DOHH2 (cell line): ENCODE measurements around the gene CTNNBL1.

ENCODE experiments used
- H3F3A ChIP-seq: fragments of 200-600 bp; sonication (generic), shearing (Covaris generic); 2 replicates; pipeline ENCODE4 v1.6.0; 2016; ENCODE audit warnings: antibody characterized with exemption, mild to moderate bottlenecking; ENCODE audit not compliant: control insufficient read depth, insufficient read depth
- H3K27ac ChIP-seq: fragments of 200-600 bp; sonication (generic); 2 replicates; pipeline ENCODE4 v1.5.1; 2014; ENCODE audit warnings: low read depth, mild to moderate bottlenecking, low read length, moderate library complexity
- H3K27me3 ChIP-seq: fragments of 200-600 bp; sonication (generic); 2 replicates; pipeline ENCODE4 v1.6.1; 2014; ENCODE audit warnings: mild to moderate bottlenecking, low read length, mixed read lengths; ENCODE audit not compliant: control insufficient read depth
- H3K36me3 ChIP-seq: fragments of 200-600 bp; sonication (generic); 2 replicates; pipeline ENCODE4 v1.6.1; 2014; ENCODE audit warnings: mild to moderate bottlenecking, low read length, moderate library complexity, mixed read lengths; ENCODE audit not compliant: control insufficient read depth
- H3K4me1 ChIP-seq: fragments of 200-600 bp; sonication (generic); 2 replicates; pipeline ENCODE4 v1.6.1; 2014; ENCODE audit warnings: mild to moderate bottlenecking, low read length, mixed read lengths; ENCODE audit not compliant: control insufficient read depth
- H3K4me2 ChIP-seq: fragments of 200-600 bp; sonication (generic); 2 replicates; pipeline ENCODE4 v1.6.0; 2014; ENCODE audit warnings: mild to moderate bottlenecking, low read length, moderate library complexity
- H3K4me3 ChIP-seq: fragments of 200-600 bp; sonication (generic); 2 replicates; pipeline ENCODE4 v1.5.1; 2014; ENCODE audit warnings: mild to moderate bottlenecking, low read length, mixed read lengths
- H3K79me2 ChIP-seq: fragments of 200-600 bp; sonication (generic); 2 replicates; pipeline ENCODE4 v1.6.1; 2014; ENCODE audit warnings: mild to moderate bottlenecking, low read length, mixed read lengths; ENCODE audit not compliant: control insufficient read depth
- H3K9me2 ChIP-seq: fragments of 200-600 bp; sonication (generic); replicated peaks from 2 replicates; pipeline ENCODE4 v1.6.1; 2014; ENCODE audit warnings: mild to moderate bottlenecking, low read length, mixed read lengths; ENCODE audit not compliant: control insufficient read depth
- H3K9me3 ChIP-seq: fragments of 200-600 bp; sonication (generic); 2 replicates; pipeline ENCODE4 v1.6.1; 2014; ENCODE audit warnings: antibody characterized with exemption, low read length, mixed read lengths; ENCODE audit not compliant: control insufficient read depth, insufficient read depth
- H4K20me1 ChIP-seq: fragments of 200-600 bp; sonication (generic); 2 replicates; pipeline ENCODE4 v1.6.0; 2014; ENCODE audit warnings: low read depth, mild to moderate bottlenecking, antibody characterized with exemption, low read length, moderate library complexity; ENCODE audit not compliant: control insufficient read depth, insufficient read depth
- EZH2phosphoT487 ChIP-seq: fragments of 200-600 bp; sonication (generic); IDR thresholded peaks from 2 replicates; pipeline ENCODE4 v1.6.1; 2017; ENCODE audit warnings: borderline replicate concordance, mild to moderate bottlenecking, antibody characterized with exemption, low read length, moderate library complexity, mixed read lengths
- TF ChIP-seq, protein P1 (sequence below): fragments of 200-600 bp; sonication (generic); IDR thresholded peaks from one replicate; pipeline ENCODE4 v1.5.1; 2014; ENCODE audit warnings: antibody characterized with exemption, mild to moderate bottlenecking, low read depth, low read length; ENCODE audit not compliant: poor library complexity, severe bottlenecking

Gene CTNNBL1

DNA sequence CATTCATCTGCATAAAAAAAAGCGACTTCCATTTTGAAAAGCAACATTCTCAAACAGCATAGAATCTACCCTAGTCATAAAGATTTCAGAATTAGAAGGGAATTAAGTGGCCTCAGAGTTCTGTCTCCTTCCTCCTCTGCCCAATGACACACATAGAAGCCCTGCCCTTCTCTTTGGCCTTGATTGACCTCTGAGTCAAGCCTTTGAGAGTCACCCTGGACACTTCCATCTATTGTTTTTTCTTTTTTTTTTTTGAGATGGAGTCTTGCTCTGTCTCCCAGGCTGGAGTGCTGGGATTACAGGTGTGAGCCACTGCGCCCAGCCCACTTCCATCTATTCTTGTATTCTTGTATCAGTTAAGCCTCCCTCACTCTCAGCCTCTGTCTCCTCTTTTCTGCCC lies 44.8 kb upstream of the CTNNBL1 start:
- H3F3A ChIP-seq: no peaks in the 10 kb centered on the region
- H3K9me2 ChIP-seq: no peaks in the 10 kb centered on the region
- no peaks in the 10 kb centered on the region for H3K36me3 ChIP-seq
- no peak overlapping the region for H3K4me2 ChIP-seq
- H3K27me3 ChIP-seq: peaks cover 15% of the 10 kb centered on the region
- no peaks in the 10 kb centered on the region for H3K9me3 ChIP-seq
- no peaks in the 10 kb centered on the region for H4K20me1 ChIP-seq
- TF ChIP-seq, protein P1, sequence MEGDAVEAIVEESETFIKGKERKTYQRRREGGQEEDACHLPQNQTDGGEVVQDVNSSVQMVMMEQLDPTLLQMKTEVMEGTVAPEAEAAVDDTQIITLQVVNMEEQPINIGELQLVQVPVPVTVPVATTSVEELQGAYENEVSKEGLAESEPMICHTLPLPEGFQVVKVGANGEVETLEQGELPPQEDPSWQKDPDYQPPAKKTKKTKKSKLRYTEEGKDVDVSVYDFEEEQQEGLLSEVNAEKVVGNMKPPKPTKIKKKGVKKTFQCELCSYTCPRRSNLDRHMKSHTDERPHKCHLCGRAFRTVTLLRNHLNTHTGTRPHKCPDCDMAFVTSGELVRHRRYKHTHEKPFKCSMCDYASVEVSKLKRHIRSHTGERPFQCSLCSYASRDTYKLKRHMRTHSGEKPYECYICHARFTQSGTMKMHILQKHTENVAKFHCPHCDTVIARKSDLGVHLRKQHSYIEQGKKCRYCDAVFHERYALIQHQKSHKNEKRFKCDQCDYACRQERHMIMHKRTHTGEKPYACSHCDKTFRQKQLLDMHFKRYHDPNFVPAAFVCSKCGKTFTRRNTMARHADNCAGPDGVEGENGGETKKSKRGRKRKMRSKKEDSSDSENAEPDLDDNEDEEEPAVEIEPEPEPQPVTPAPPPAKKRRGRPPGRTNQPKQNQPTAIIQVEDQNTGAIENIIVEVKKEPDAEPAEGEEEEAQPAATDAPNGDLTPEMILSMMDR: no peak
- TF ChIP-seq EZH2phosphoT487: no peak
- no peak overlapping the region for H3K4me3 ChIP-seq
- H3K79me2 ChIP-seq: no peaks in the 10 kb centered on the region
- H3K27ac ChIP-seq: no peak overlapping the region
- no peaks in the 10 kb centered on the region for H3K4me1 ChIP-seq

DNA sequence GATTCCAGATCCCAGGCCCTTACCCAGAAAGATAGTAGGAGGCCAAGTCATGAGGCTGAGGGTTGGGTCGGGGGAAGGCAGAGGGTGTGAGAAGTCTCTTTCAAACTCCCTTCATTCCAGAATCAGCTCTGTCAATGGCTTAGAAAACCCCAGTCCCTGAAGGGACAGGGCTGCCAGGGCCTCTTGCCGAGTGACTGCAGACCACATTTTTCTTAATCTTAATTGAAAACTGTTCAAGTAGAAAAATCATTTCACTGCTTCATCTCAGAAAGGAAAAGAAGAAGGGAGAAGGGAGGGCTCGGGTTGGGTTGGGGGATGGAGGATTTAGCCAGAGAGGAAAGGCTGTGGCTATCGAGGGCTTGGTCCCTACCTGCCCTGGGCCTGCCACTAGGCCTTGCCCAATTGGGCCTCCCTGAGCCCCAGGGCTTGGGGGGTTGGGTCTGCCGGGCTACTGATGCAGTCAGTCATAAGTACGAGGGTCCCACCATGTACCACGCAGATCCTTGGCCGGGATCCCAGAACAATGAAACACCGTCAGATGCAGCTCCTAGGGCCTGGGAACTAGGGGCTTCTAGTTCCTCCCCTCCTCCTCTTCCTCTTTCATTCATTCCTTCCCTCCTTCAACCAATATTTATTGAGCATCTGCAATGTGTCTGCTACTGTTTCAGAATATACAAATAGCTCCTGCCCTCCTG lies 44.0 kb upstream of the CTNNBL1 start:
- no peaks in the 10 kb centered on the region for H3K36me3 ChIP-seq
- TF ChIP-seq, protein P1: no peak
- TF ChIP-seq EZH2phosphoT487: no peak

DNA sequence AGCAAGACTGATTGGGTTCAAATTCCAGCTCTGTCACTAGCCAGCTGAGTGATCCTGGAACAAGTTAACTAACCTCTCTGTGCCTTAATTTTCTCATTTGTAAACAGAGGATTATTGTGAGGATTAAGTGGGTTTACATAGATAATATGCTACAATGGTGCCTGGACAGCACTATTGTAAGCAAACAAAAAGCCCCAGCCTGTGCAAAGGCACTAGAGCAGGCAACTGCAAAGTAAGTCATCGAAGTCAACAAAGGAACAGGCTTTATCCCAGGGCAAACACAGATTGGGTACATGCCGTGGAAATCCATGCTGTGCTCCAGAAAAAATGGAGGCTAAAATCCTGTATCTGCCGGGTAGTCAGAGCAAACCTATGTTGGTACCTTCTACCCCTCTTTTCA lies 43.2 kb upstream of the CTNNBL1 start:
- TF ChIP-seq, protein P1: no peak
- no peak for TF ChIP-seq EZH2phosphoT487
- Histone ChIP-seq H3K27ac (no peak overlapping the region), H3K9me3 (no peaks in the 10 kb centered on the region), H3K36me3 (no peaks in the 10 kb centered on the region), H4K20me1 (no peaks in the 10 kb centered on the region), H3K4me2 (no peak overlapping the region), H3K4me1 (no peaks in the 10 kb centered on the region), H3K27me3 (peaks cover 14% of the 10 kb centered on the region), H3F3A (no peaks in the 10 kb centered on the region), H3K79me2 (no peaks in the 10 kb centered on the region), H3K4me3 (no peak overlapping the region), H3K9me2 (no peaks in the 10 kb centered on the region)

More for the DNA sequence above, 44.0 kb upstream of the CTNNBL1 start:
- H3K79me2 ChIP-seq: no peaks in the 10 kb centered on the region
- H3F3A ChIP-seq: no peaks in the 10 kb centered on the region
- no peak overlapping the region for H3K4me2 ChIP-seq
- H3K4me1 ChIP-seq: no peaks in the 10 kb centered on the region
- no peak overlapping the region for H3K4me3 ChIP-seq
- no peaks in the 10 kb centered on the region for H3K9me2 ChIP-seq
- no peak overlapping the region for H3K27ac ChIP-seq
- H3K27me3 ChIP-seq: peaks cover 14% of the 10 kb centered on the region
- H3K9me3 ChIP-seq: no peaks in the 10 kb centered on the region
- no peaks in the 10 kb centered on the region for H4K20me1 ChIP-seq
